CD4-positive, alpha-beta T cell (primary cell): ENCODE data around the gene MITF. TPM values are rescaled to one million over a fixed set of nuclear protein-coding genes. Genes with fewer than 3 reads are reported as not detected.

ENCODE experiments used
- ATAC-seq: fragments of 200-7000 bp; cut with Tn5 transposase; one replicate; pipeline ENCODE4 v1.10.0; 2022; ENCODE audit warnings: mild to moderate bottlenecking; ENCODE audit not compliant: poor library complexity
- CTCF ChIA-PET: fragments of 350-600 bp; sonication (Branson Sonifier 250); formaldehyde crosslinking; loops from one replicate; lab custom pipeline; 2021; ENCODE audit warnings: antibody characterized with exemption, inconsistent platforms; lab: Charles Lee
- POLR2A ChIA-PET: fragments of 350-600 bp; sonication (Branson Sonifier 250); formaldehyde crosslinking; loops from one replicate; lab custom pipeline; 2021; ENCODE audit warnings: antibody characterized with exemption, inconsistent platforms; lab: Charles Lee
- DNase-seq, 14 experiments: peaks; one replicate each; pipeline ENCODE4 v3.0.0-alpha.2; 2013 to 2020; ENCODE audit warnings: mixed read lengths in 2 of 14
- H3K27ac ChIP-seq, 2 donors: one replicate each; pipeline versions ENCODE4 v1.5.1 to v1.7.0; 2013; ENCODE audit warnings: low read length in 2 of 2, low read depth in 1 of 2, mild to moderate bottlenecking in 1 of 2
- H3K27me3 ChIP-seq, 2 experiments: 1 replicate in 1 of 2; 2 replicates in 1 of 2; pipeline versions ENCODE4 v1.6.1 to v1.7.0; 2013; ENCODE audit warnings: low read length in 2 of 2, control low read depth in 1 of 2, mild to moderate bottlenecking in 1 of 2, moderate library complexity in 1 of 2; ENCODE audit not compliant: insufficient read depth in 2 of 2, control insufficient read depth in 1 of 2
- H3K36me3 ChIP-seq: one replicate; pipeline ENCODE4 v1.6.1; 2013; ENCODE audit warnings: low read length, control low read depth; ENCODE audit not compliant: insufficient read depth
- H3K4me1 ChIP-seq: one replicate; pipeline ENCODE4 v1.6.1; 2013; ENCODE audit warnings: low read length, control low read depth; ENCODE audit not compliant: insufficient read depth
- H3K4me3 ChIP-seq: one replicate; pipeline ENCODE4 v1.5.1; 2013; ENCODE audit warnings: mild to moderate bottlenecking, low read length, moderate library complexity
- H3K9me3 ChIP-seq, 2 experiments: 1 replicate in 1 of 2; 2 replicates in 1 of 2; pipeline versions ENCODE4 v1.6.1 to v1.7.0; 2013; ENCODE audit warnings: low read length in 2 of 2, mild to moderate bottlenecking in 2 of 2, control low read depth in 1 of 2, moderate library complexity in 1 of 2; ENCODE audit not compliant: control insufficient read depth in 1 of 2, insufficient read depth in 1 of 2
- H3K27ac Mint-ChIP-seq: one replicate; pipeline ENCODE4 v1.8.0; 2020; ENCODE audit warnings: mixed read lengths
- H3K27me3 Mint-ChIP-seq: one replicate; pipeline ENCODE4 v1.8.0; 2021; ENCODE audit warnings: mixed read lengths
- H3K36me3 Mint-ChIP-seq: one replicate; pipeline ENCODE4 v1.8.0; 2021; ENCODE audit warnings: low read depth, mixed read lengths
- H3K4me1 Mint-ChIP-seq: one replicate; pipeline ENCODE4 v1.8.0; 2021; ENCODE audit warnings: low read depth, mixed read lengths
- H3K4me3 Mint-ChIP-seq: one replicate; pipeline ENCODE4 v1.8.0; 2020; ENCODE audit warnings: mild to moderate bottlenecking, mixed read lengths
- H3K9me3 Mint-ChIP-seq: one replicate; pipeline ENCODE4 v1.8.0; 2020; ENCODE audit warnings: mixed read lengths
- CTCF ChIP-seq: fragments of 200-600 bp; IDR thresholded peaks from one replicate; pipeline ENCODE4 v1.8.0; 2022; ENCODE audit warnings: antibody characterized with exemption, mild to moderate bottlenecking
- intact Hi-C, 2 experiments: fragments of 100-400 bp; cut with DNase I in 1 of 2; cut with micrococcal nuclease in 1 of 2; formaldehyde crosslinking; loops; one replicate each; pipeline versions ENCODE4 v1.15.1 to v1.9.0; 2023 to 2025; cut with DNase I, micrococcal nuclease
- total RNA-seq, 174 experiments: library from RNA in 2 of 174; stranded (reverse) in 2 of 174; gene quantifications; one replicate each; pipeline ENCODE4 v1.2.3 and lab custom pipeline; 2021 to 2026

The MITF gene
- total RNA-seq, 2 experiments from 2014 or later: not detected

GRCh38 chr3:69866988-69867720, 127.9 kb downstream of the MITF start:
- no peak for TF ChIP-seq CTCF
- Mint-ChIP-seq H3K27ac (no peak overlapping the region), H3K4me3 (no peak overlapping the region), H3K9me3 (no peaks in the 10 kb centered on the region), H3K36me3 (no peaks in the 10 kb centered on the region), H3K4me1 (no peaks in the 10 kb centered on the region), H3K27me3 (no peaks in the 10 kb centered on the region)
- Histone ChIP-seq H3K36me3 (no peaks in the 10 kb centered on the region), H3K4me3 (no peak overlapping the region), H3K27ac (no peak overlapping the region), H3K9me3 (no peaks in the 10 kb centered on the region), H3K4me1 (no peaks in the 10 kb centered on the region), H3K27me3 (no peaks in the 10 kb centered on the region)
- no peak for ATAC-seq
- intact Hi-C loops: no loop called here
- POLR2A ChIA-PET: no interaction called here
- CTCF ChIA-PET: no interaction called here
- DNase-seq: no peak

GRCh38 chr3:69867941-69868505, 128.8 kb downstream of the MITF start:
- ChIA-PET POLR2A (no interaction called here), CTCF (no interaction called here)
- ATAC-seq: no peak

GRCh38 chr3:69868841-69869420, 129.7 kb downstream of the MITF start:
- DNase-seq (no peak), ATAC-seq (no peak)
- no peak overlapping the region for H3K4me3 Mint-ChIP-seq
- intact Hi-C loops: no loop called here
- no peaks in the 10 kb centered on the region for H3K36me3 Mint-ChIP-seq
- no peak overlapping the region for H3K4me3 ChIP-seq
- ChIA-PET CTCF (no interaction called here), POLR2A (no interaction called here)
- no peak overlapping the region for H3K27ac ChIP-seq
- no peaks in the 10 kb centered on the region for H3K36me3 ChIP-seq
- no peak for TF ChIP-seq CTCF
- H3K9me3 ChIP-seq: no peaks in the 10 kb centered on the region
- no peaks in the 10 kb centered on the region for H3K9me3 Mint-ChIP-seq
- H3K27me3 Mint-ChIP-seq: no peaks in the 10 kb centered on the region
- no peak overlapping the region for H3K27ac Mint-ChIP-seq
- H3K27me3 ChIP-seq: no peaks in the 10 kb centered on the region
- H3K4me1 Mint-ChIP-seq: no peaks in the 10 kb centered on the region
- no peaks in the 10 kb centered on the region for H3K4me1 ChIP-seq

More at GRCh38 chr3:69867941-69868505, 128.8 kb downstream of the MITF start:
- H3K4me1 Mint-ChIP-seq: no peaks in the 10 kb centered on the region
- Histone ChIP-seq H3K9me3 (no peaks in the 10 kb centered on the region), H3K27me3 (no peaks in the 10 kb centered on the region), H3K4me1 (no peaks in the 10 kb centered on the region), H3K27ac (no peak overlapping the region), H3K36me3 (no peaks in the 10 kb centered on the region), H3K4me3 (no peak overlapping the region)
- intact Hi-C loops: no loop called here
- H3K27ac Mint-ChIP-seq: no peak overlapping the region
- no peak for TF ChIP-seq CTCF
- H3K9me3 Mint-ChIP-seq: no peaks in the 10 kb centered on the region
- no peaks in the 10 kb centered on the region for H3K27me3 Mint-ChIP-seq
- no peak overlapping the region for H3K4me3 Mint-ChIP-seq
- DNase-seq: no peak
- no peaks in the 10 kb centered on the region for H3K36me3 Mint-ChIP-seq
